ENCODE results near the gene SYTL2.

Gene SYTL2

GRCh38 chr11:85762226-85762625 is 48.7 kb downstream of the SYTL2 start:
- DNase-seq (ENCODE audit: low read depth): peak; percentile 4
- TF ChIP-seq, protein P1, sequence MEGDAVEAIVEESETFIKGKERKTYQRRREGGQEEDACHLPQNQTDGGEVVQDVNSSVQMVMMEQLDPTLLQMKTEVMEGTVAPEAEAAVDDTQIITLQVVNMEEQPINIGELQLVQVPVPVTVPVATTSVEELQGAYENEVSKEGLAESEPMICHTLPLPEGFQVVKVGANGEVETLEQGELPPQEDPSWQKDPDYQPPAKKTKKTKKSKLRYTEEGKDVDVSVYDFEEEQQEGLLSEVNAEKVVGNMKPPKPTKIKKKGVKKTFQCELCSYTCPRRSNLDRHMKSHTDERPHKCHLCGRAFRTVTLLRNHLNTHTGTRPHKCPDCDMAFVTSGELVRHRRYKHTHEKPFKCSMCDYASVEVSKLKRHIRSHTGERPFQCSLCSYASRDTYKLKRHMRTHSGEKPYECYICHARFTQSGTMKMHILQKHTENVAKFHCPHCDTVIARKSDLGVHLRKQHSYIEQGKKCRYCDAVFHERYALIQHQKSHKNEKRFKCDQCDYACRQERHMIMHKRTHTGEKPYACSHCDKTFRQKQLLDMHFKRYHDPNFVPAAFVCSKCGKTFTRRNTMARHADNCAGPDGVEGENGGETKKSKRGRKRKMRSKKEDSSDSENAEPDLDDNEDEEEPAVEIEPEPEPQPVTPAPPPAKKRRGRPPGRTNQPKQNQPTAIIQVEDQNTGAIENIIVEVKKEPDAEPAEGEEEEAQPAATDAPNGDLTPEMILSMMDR (IDR thresholded peaks at IDR 0.05; ENCODE audit: insufficient read depth, low read depth, low read length, missing control alignments): no peak
- no peak overlapping the region for H3K4me3 ChIP-seq (ENCODE audit: low read length)

- DNase-seq (ENCODE audit: low read depth): peak; percentile 54
- no peak overlapping the region for H3K4me3 ChIP-seq (ENCODE audit: low read length)
- TF ChIP-seq, protein P1 (IDR thresholded peaks at IDR 0.05; ENCODE audit: insufficient read depth, low read depth, low read length, missing control alignments): no peak
Measured at GRCh38 chr11:85759915-85760314, 51.0 kb downstream of the SYTL2 start.

DNA sequence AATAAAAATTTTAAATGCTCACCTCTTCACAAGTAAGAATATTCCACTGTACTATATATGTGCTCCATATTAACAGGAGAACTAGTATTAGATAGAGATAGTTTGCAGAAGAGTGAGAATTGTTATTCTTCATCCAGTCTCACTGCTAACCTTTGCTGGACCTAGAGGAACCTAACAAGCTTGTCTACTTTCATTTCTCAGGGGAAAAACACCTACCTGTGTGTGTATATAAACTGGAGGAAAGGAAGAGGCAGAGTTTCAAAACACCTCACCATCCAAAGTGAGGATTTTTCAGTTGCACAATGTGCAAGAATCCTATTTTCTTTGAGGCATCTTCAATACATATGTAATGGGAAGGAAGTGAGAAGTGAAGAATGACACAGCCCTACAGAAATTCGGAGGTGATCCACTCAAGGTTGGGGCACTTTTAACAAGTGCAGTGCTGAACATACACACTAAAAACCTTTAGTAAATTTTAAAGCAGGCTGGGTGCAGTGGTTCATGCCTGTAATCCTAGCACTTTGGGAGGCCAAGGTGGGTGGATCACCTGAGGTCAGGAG is 52.4 kb downstream of the SYTL2 start:
- TF ChIP-seq, protein P1 (IDR thresholded peaks at IDR 0.05; ENCODE audit: insufficient read depth, low read depth, low read length, missing control alignments): no peak
- no peak for DNase-seq (ENCODE audit: low read depth)
- no peak overlapping the region for H3K4me3 ChIP-seq (ENCODE audit: low read length)

DNA sequence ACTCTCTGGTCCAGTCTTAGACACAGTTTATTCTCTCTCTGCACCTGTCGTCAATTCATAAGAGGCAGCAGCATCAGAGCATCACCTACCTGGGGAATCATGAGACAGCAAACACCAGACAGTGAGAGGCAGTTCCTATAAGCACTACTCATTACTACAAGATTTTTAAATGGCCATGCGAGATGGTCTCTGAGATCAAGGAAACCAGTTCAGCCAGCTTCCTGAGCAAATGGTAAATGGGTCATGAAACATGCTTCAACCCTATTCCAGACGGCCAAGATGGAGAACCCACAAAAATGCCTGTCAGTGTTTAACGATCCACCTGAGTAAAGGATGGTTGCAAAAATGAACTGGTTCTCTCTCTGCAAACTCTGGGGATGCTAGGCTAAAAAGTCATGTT is 52.9 kb downstream of the SYTL2 start:
- TF ChIP-seq, protein P1 (IDR thresholded peaks at IDR 0.05; ENCODE audit: insufficient read depth, low read depth, low read length, missing control alignments): no peak
- H3K4me3 ChIP-seq (ENCODE audit: low read length): no peak overlapping the region
- no peak for DNase-seq (ENCODE audit: low read depth)

- H3K4me3 ChIP-seq (ENCODE audit: low read length): no peak overlapping the region
- TF ChIP-seq, protein P1 (IDR thresholded peaks at IDR 0.05; ENCODE audit: insufficient read depth, low read depth, low read length, missing control alignments): no peak
- DNase-seq (ENCODE audit: low read depth): peak; percentile 36
Measured at GRCh38 chr11:85756401-85757200, 54.3 kb downstream of the SYTL2 start.

DNA sequence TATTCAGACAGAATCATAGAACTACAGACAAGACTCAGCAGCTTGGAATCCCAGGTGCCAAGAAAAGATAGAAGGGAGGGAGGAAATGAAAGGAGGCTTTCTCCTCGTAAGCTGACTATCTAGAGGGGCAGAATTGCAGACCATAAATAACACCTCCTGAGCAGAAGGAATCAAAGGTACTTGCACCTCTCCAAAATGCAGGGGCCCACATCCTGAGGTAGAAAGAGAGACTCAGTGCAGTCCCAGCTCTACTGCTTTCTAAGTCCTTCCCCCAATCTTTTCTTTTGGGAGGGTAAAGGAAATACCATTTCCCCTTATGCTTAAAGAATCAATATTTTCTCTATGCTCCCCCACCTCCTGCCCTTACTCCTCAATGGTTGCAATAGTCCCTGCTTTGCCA is 55.2 kb downstream of the SYTL2 start:
- TF ChIP-seq, protein P1 (IDR thresholded peaks at IDR 0.05; ENCODE audit: insufficient read depth, low read depth, low read length, missing control alignments): no peak
- no peak for DNase-seq (ENCODE audit: low read depth)
- no peak overlapping the region for H3K4me3 ChIP-seq (ENCODE audit: low read length)

Data from epithelial cell of esophagus (primary cell).